ENCODE measurements around the gene POU3F2.

DNA sequence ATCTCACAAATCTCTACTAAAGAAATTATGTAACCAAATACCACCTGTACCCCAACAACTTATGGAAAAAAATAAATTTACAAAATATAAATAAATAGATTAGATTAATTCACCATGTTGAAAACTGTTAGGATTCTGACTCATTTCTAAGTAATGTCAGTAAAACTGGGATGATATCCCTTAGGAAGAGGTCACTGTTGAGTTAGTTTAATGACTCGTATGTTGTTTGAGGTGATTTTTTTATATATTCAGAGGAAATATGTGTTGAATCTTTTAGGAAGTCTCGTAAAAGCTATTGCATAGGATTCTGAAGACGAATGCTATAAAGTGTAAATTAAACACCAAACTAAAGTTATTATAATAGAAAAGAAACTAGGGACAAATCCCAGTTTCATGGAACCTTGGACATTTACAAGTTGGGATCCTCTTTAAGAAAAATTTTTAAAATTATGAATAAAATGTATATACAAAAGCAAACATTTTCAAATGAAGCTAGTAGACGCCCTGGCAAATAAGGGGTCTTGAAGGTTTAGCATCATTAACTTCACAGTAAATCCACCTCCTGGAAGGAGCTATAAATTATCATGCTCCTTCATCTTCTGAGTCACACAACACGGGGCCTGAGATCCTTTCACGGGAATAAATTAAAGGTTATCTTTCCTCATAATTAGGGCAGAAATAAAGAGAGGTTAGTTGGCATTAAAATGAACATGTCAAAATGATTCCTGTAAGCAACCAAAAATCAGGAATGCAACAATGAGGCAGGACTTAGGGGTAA lies 37.0 kb upstream of the POU3F2 start:
- TF ChIP-seq, protein P1, sequence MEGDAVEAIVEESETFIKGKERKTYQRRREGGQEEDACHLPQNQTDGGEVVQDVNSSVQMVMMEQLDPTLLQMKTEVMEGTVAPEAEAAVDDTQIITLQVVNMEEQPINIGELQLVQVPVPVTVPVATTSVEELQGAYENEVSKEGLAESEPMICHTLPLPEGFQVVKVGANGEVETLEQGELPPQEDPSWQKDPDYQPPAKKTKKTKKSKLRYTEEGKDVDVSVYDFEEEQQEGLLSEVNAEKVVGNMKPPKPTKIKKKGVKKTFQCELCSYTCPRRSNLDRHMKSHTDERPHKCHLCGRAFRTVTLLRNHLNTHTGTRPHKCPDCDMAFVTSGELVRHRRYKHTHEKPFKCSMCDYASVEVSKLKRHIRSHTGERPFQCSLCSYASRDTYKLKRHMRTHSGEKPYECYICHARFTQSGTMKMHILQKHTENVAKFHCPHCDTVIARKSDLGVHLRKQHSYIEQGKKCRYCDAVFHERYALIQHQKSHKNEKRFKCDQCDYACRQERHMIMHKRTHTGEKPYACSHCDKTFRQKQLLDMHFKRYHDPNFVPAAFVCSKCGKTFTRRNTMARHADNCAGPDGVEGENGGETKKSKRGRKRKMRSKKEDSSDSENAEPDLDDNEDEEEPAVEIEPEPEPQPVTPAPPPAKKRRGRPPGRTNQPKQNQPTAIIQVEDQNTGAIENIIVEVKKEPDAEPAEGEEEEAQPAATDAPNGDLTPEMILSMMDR (tag by site-specific recombination; IDR thresholded peaks at IDR 0.05) = no peak
- no peak for TF ChIP-seq HOXA7 (CRISPR knock-in tag; IDR thresholded peaks at IDR 0.05; ENCODE audit: borderline replicate concordance)
